Measurements from ENCODE around the gene SLC9A7. TPM values are rescaled to one million over a fixed set of nuclear protein-coding genes. Genes with fewer than 3 reads are reported as not detected.

Gene SLC9A7
- total and polyA plus RNA-seq, 4 donors, result 2.3 to 13.2 (median 3.1) TPM

DNA sequence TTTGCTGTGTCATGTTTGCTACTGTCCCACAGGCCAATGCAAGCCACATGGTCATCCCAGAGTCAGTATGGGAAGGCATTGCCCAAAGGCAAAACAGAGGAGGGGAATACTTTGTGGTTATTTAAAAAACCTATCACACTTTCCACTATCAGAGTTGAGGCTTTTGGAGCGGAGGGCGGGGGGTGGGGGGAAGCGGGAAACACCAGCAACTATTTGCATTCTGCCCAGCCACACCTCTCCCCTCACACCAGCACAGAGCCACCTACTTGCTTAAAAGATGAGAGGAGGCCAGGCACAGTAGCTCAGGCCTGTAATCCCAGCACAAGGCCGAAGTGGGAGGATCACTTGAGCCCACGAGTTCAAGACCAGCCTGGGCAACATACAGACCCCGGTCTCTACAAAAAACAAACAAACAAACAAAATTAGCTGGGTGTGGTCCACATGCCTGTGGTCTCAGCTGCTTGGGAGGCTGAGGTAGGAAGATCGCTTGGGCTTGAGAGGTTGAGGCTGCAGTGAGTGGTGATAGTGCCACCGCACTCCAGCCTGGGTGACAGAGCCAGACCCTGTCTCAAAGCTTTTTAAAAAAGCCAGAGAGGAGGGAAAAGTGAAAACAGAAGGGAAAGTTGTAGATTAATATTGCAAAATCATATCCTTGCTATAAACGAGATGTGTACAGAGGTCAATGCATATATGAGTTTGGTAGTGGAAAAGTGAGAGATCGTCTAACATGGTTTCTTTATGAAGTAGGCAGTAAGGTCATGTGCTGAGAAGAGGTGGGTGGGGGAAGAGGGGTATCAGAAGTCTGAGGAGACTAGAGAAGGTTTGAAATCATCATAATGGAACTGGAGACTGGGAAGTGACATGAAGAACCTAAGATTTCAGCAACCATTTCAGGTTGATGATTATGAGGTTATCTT, 187.2 kb downstream of the SLC9A7 start (continued):
- TF ChIP-seq, protein P1, sequence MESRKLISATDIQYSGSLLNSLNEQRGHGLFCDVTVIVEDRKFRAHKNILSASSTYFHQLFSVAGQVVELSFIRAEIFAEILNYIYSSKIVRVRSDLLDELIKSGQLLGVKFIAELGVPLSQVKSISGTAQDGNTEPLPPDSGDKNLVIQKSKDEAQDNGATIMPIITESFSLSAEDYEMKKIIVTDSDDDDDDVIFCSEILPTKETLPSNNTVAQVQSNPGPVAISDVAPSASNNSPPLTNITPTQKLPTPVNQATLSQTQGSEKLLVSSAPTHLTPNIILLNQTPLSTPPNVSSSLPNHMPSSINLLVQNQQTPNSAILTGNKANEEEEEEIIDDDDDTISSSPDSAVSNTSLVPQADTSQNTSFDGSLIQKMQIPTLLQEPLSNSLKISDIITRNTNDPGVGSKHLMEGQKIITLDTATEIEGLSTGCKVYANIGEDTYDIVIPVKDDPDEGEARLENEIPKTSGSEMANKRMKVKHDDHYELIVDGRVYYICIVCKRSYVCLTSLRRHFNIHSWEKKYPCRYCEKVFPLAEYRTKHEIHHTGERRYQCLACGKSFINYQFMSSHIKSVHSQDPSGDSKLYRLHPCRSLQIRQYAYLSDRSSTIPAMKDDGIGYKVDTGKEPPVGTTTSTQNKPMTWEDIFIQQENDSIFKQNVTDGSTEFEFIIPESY (IDR thresholded peaks at IDR 0.05), result no peak
- TF ChIP-seq FOXA2 (IDR thresholded peaks at IDR 0.05) (no peak), NR2F2 (IDR thresholded peaks at IDR 0.05) (no peak), FOXA1 (IDR thresholded peaks at IDR 0.05) (no peak)

DNA sequence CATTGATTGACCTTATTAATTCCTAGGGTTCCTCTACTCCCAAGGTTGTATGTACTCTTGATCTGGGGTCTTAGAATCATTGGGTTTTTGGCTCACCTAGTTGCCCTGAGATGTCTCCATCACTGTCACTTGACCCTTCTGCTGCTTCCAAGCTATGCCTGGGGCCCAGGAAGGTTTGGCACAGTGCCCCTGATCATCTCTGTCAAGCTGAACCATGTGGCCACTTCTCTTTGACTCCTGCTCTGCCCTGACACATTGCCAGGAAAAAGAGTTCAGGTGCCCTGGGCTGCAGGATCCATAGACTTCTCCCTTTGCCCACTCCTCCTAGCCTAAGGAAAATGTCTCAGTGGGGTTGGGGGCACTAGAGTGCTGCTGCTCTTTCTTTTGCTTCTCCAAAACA, 189.3 kb downstream of the SLC9A7 start:
- no peaks in the 10 kb centered on the region for H3K36me3 ChIP-seq (ENCODE audit: control insufficient read depth in 4 of 4, insufficient read depth in 3 of 4, low read depth in 1 of 4, low read length in 3 of 4)
- H3K4me1 ChIP-seq (ENCODE audit: control insufficient read depth in 4 of 4, insufficient read depth in 4 of 4, low read length in 3 of 4), result peaks cover 0 to 13% (median 4%) of the 10 kb centered on the region in 4 donors
- H3K9me3 ChIP-seq (ENCODE audit: control insufficient read depth in 4 of 4, low read length in 3 of 4), result no peaks in the 10 kb centered on the region
- no peak for DNase-seq (ENCODE audit: low spot score)
- H3K27ac ChIP-seq (ENCODE audit: low read depth in 1 of 2, low read length in 2 of 2), result no peak overlapping the region
- no peak overlapping the region for H3K9ac ChIP-seq (ENCODE audit: low read depth in 1 of 2, low read length in 2 of 2)
- H3K27me3 ChIP-seq (ENCODE audit: control insufficient read depth in 4 of 4, insufficient read depth in 4 of 4, low read length in 3 of 4), result no peaks in the 10 kb centered on the region
- TF ChIP-seq TAF1 (conservative IDR thresholded peaks at IDR 0.05) (no peak), GABPA (IDR thresholded peaks at IDR 0.05 in 1 of 2, conservative IDR thresholded peaks at IDR 0.05 in 1 of 2) (no peak), SP1 (IDR thresholded peaks at IDR 0.05) (no peak), JUND (IDR thresholded peaks at IDR 0.05) (no peak), FOXA2 (IDR thresholded peaks at IDR 0.05) (no peak), YY1 (IDR thresholded peaks at IDR 0.05) (no peak), NR2F2 (IDR thresholded peaks at IDR 0.05) (no peak), EGR1 (IDR thresholded peaks at IDR 0.05; ENCODE audit: low read depth in 2 of 2) (no peak), RAD21 (IDR thresholded peaks at IDR 0.05) (no peak), HNF4A (conservative IDR thresholded peaks at IDR 0.05) (no peak), FOXA1 (IDR thresholded peaks at IDR 0.05) (no peak), RXRA (IDR thresholded peaks at IDR 0.05) (no peak), HNF4G (IDR thresholded peaks at IDR 0.05) (no peak)
- TF ChIP-seq, protein P2, sequence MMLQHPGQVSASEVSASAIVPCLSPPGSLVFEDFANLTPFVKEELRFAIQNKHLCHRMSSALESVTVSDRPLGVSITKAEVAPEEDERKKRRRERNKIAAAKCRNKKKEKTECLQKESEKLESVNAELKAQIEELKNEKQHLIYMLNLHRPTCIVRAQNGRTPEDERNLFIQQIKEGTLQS (IDR thresholded peaks at IDR 0.05), result no peak
- TF ChIP-seq, protein P3, sequence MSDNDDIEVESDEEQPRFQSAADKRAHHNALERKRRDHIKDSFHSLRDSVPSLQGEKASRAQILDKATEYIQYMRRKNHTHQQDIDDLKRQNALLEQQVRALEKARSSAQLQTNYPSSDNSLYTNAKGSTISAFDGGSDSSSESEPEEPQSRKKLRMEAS (IDR thresholded peaks at IDR 0.05), result no peak
- TF ChIP-seq, protein P4, sequence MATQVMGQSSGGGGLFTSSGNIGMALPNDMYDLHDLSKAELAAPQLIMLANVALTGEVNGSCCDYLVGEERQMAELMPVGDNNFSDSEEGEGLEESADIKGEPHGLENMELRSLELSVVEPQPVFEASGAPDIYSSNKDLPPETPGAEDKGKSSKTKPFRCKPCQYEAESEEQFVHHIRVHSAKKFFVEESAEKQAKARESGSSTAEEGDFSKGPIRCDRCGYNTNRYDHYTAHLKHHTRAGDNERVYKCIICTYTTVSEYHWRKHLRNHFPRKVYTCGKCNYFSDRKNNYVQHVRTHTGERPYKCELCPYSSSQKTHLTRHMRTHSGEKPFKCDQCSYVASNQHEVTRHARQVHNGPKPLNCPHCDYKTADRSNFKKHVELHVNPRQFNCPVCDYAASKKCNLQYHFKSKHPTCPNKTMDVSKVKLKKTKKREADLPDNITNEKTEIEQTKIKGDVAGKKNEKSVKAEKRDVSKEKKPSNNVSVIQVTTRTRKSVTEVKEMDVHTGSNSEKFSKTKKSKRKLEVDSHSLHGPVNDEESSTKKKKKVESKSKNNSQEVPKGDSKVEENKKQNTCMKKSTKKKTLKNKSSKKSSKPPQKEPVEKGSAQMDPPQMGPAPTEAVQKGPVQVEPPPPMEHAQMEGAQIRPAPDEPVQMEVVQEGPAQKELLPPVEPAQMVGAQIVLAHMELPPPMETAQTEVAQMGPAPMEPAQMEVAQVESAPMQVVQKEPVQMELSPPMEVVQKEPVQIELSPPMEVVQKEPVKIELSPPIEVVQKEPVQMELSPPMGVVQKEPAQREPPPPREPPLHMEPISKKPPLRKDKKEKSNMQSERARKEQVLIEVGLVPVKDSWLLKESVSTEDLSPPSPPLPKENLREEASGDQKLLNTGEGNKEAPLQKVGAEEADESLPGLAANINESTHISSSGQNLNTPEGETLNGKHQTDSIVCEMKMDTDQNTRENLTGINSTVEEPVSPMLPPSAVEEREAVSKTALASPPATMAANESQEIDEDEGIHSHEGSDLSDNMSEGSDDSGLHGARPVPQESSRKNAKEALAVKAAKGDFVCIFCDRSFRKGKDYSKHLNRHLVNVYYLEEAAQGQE (IDR thresholded peaks at IDR 0.05), result no peak
- TF ChIP-seq, protein P1 (IDR thresholded peaks at IDR 0.05), result no peak
- TF ChIP-seq, protein P5, sequence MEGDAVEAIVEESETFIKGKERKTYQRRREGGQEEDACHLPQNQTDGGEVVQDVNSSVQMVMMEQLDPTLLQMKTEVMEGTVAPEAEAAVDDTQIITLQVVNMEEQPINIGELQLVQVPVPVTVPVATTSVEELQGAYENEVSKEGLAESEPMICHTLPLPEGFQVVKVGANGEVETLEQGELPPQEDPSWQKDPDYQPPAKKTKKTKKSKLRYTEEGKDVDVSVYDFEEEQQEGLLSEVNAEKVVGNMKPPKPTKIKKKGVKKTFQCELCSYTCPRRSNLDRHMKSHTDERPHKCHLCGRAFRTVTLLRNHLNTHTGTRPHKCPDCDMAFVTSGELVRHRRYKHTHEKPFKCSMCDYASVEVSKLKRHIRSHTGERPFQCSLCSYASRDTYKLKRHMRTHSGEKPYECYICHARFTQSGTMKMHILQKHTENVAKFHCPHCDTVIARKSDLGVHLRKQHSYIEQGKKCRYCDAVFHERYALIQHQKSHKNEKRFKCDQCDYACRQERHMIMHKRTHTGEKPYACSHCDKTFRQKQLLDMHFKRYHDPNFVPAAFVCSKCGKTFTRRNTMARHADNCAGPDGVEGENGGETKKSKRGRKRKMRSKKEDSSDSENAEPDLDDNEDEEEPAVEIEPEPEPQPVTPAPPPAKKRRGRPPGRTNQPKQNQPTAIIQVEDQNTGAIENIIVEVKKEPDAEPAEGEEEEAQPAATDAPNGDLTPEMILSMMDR (IDR thresholded peaks at IDR 0.05; ENCODE audit: low read depth, low read length, missing input control), result no peak
- H3K4me3 ChIP-seq (ENCODE audit: low read depth in 1 of 3, low read length in 3 of 3), result no peak overlapping the region
